Measurements from ENCODE around the gene ITFG1.

DNA sequence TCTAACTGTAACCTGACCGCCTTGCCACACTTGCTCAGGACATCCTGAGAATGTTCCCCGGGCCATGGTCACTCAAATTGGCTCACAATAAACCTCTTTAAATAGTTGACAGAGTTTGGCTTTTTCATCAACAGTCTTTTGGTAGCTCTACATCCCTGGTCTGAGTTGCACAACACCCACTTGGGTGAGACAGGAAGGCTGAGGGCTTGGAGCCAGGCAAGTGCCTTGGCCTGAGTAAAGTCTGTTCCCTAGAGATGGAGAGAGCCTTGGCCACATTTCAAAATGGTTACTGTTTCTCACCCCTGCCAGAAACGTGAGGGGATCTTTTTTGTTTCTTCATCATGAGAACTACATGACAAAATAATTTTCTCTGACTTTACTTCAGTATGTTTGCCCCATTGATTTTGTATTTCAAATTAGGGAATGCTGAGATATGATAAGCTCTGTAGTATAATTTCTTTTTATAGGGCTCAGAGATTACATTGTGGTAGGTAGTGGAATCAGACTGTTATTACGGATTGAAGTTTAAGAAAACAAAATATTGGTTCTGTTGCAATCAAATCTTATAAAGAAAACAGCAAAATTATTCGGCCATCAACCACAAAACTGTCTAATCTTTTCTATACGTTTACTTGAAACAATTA, 263.2 kb downstream of the ITFG1 start:
- TF ChIP-seq, protein P1, sequence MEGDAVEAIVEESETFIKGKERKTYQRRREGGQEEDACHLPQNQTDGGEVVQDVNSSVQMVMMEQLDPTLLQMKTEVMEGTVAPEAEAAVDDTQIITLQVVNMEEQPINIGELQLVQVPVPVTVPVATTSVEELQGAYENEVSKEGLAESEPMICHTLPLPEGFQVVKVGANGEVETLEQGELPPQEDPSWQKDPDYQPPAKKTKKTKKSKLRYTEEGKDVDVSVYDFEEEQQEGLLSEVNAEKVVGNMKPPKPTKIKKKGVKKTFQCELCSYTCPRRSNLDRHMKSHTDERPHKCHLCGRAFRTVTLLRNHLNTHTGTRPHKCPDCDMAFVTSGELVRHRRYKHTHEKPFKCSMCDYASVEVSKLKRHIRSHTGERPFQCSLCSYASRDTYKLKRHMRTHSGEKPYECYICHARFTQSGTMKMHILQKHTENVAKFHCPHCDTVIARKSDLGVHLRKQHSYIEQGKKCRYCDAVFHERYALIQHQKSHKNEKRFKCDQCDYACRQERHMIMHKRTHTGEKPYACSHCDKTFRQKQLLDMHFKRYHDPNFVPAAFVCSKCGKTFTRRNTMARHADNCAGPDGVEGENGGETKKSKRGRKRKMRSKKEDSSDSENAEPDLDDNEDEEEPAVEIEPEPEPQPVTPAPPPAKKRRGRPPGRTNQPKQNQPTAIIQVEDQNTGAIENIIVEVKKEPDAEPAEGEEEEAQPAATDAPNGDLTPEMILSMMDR (tag by site-specific recombination; IDR thresholded peaks at IDR 0.05) = no peak
- TF ChIP-seq ZNF530 (tag by site-specific recombination; IDR thresholded peaks at IDR 0.05; ENCODE audit: low read depth) = no peak
- TF ChIP-seq ZNF433 (tag by site-specific recombination; IDR thresholded peaks at IDR 0.05; ENCODE audit: low read depth) = no peak
- TF ChIP-seq FEZF1 (tag by site-specific recombination; IDR thresholded peaks at IDR 0.05) = no peak
- no peak for TF ChIP-seq ZNF792 (tag by site-specific recombination; IDR thresholded peaks at IDR 0.05)
- TF ChIP-seq, protein P2, sequence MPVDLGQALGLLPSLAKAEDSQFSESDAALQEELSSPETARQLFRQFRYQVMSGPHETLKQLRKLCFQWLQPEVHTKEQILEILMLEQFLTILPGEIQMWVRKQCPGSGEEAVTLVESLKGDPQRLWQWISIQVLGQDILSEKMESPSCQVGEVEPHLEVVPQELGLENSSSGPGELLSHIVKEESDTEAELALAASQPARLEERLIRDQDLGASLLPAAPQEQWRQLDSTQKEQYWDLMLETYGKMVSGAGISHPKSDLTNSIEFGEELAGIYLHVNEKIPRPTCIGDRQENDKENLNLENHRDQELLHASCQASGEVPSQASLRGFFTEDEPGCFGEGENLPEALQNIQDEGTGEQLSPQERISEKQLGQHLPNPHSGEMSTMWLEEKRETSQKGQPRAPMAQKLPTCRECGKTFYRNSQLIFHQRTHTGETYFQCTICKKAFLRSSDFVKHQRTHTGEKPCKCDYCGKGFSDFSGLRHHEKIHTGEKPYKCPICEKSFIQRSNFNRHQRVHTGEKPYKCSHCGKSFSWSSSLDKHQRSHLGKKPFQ (tag by site-specific recombination; IDR thresholded peaks at IDR 0.05) = no peak
- TF ChIP-seq ZNF266 (tag by site-specific recombination; IDR thresholded peaks at IDR 0.05; ENCODE audit: low read depth) = no peak
- no peak for TF ChIP-seq BCL11A (tag by site-specific recombination; IDR thresholded peaks at IDR 0.05; ENCODE audit: low read depth)
- TF ChIP-seq ZBTB48 (tag by site-specific recombination; IDR thresholded peaks at IDR 0.05) = no peak
- TF ChIP-seq ZNF146 (tag by site-specific recombination; IDR thresholded peaks at IDR 0.05) = no peak
- TF ChIP-seq, protein P3, sequence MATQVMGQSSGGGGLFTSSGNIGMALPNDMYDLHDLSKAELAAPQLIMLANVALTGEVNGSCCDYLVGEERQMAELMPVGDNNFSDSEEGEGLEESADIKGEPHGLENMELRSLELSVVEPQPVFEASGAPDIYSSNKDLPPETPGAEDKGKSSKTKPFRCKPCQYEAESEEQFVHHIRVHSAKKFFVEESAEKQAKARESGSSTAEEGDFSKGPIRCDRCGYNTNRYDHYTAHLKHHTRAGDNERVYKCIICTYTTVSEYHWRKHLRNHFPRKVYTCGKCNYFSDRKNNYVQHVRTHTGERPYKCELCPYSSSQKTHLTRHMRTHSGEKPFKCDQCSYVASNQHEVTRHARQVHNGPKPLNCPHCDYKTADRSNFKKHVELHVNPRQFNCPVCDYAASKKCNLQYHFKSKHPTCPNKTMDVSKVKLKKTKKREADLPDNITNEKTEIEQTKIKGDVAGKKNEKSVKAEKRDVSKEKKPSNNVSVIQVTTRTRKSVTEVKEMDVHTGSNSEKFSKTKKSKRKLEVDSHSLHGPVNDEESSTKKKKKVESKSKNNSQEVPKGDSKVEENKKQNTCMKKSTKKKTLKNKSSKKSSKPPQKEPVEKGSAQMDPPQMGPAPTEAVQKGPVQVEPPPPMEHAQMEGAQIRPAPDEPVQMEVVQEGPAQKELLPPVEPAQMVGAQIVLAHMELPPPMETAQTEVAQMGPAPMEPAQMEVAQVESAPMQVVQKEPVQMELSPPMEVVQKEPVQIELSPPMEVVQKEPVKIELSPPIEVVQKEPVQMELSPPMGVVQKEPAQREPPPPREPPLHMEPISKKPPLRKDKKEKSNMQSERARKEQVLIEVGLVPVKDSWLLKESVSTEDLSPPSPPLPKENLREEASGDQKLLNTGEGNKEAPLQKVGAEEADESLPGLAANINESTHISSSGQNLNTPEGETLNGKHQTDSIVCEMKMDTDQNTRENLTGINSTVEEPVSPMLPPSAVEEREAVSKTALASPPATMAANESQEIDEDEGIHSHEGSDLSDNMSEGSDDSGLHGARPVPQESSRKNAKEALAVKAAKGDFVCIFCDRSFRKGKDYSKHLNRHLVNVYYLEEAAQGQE (tag by site-specific recombination; IDR thresholded peaks at IDR 0.05) = no peak
- TF ChIP-seq, protein P4, sequence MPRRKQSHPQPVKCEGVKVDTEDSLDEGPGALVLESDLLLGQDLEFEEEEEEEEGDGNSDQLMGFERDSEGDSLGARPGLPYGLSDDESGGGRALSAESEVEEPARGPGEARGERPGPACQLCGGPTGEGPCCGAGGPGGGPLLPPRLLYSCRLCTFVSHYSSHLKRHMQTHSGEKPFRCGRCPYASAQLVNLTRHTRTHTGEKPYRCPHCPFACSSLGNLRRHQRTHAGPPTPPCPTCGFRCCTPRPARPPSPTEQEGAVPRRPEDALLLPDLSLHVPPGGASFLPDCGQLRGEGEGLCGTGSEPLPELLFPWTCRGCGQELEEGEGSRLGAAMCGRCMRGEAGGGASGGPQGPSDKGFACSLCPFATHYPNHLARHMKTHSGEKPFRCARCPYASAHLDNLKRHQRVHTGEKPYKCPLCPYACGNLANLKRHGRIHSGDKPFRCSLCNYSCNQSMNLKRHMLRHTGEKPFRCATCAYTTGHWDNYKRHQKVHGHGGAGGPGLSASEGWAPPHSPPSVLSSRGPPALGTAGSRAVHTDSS (tag by site-specific recombination; IDR thresholded peaks at IDR 0.05) = no peak

Measured in HEK293 (cell line).